Nucleus accumbens (tissue), 56 donors: ENCODE data around the gene GBX1.
A peak's percentile ranks its signal among the peaks of the same experiment; 100 is the strongest.

Experiments
- DNase-seq, 56 donors: peaks; one replicate each; lab custom pipeline; 2025; lab: John Stamatoyannopoulos, UW

The GBX1 gene

DNA sequence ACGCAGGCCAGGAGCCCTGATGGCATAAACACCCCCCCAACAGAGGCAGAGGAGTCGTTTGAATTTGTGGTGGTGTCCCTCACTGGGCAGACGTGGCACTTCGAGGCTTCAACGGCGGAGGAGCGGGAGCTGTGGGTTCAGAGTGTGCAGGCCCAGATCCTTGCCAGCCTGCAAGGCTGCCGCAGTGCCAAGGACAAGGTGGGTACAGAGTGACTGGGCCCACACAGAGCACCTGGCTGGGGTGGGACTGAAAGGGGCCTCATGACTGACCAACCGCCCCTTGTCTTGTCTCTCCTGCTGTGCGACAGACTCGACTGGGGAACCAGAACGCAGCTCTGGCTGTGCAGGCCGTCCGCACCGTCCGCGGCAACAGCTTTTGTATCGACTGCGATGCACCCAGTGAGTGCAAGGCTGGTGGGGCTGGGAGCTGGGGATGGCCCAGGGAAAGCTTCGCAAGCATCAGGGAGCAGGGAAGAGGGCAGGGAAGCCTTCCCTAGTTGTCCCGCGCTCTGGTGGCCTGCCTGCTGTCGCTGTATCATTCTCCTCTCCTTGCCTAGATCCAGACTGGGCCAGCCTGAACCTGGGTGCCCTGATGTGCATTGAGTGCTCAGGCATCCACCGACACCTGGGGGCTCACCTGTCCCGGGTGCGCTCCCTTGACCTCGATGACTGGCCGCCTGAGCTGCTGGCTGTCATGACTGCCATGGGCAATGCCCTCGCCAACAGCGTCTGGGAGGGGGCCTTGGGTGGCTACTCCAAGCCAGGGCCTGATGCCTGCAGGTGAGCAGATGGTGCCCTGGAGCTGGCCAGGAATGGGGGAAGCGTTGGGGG lies 25.4 kb downstream of the GBX1 start:
- peak in 1 of 56 donors; percentile 71 for DNase-seq

DNA sequence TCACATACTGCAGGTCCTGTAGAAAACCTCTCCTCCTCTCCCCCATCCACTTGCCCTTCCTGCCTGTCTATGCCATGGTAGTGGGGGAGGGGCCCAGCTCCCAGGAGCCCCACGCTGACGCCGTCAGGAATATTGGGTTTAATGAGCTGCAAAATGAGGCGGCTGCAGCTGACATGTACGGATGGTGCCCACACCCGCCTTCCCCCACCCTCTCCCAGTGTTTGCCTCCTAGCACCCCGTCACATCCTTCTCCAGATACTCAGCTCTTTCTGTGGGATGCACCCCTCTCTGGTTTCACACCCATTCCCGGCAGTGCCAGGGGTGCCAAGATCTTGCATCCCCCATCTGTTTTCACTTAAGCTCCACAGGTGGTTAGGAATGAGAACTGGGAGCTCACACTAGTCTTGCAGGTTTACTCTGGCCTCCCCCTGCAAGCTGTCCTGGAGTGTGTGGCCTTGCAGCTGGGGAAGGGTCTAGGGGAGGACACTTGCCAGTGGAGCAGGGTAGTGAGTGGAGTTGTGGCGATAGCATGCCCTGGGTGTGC lies 26.1 kb downstream of the GBX1 start:
- peak in 7 of 56 donors; percentile 14 to 57 (median 33) for DNase-seq

DNA sequence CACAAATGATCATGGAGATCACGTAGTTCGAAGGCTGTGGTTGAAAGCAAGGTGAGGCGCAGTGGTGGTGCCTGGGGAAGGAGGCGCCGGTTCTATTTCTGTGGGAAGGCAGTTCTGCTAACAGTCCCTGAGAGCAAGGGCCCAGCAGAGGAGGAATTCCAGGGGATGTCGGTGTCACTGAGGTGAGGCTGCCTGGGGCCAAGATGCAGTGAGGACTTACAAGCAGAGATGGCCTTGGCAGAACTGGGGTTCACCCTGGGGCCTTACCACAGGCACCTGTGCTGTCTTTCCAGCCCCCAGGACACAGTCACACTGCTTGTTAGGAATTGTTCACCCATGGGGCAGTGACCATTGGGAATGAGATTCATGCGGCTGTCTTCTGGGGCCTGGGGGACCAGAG lies 26.7 kb downstream of the GBX1 start:
- no peak for DNase-seq

DNA sequence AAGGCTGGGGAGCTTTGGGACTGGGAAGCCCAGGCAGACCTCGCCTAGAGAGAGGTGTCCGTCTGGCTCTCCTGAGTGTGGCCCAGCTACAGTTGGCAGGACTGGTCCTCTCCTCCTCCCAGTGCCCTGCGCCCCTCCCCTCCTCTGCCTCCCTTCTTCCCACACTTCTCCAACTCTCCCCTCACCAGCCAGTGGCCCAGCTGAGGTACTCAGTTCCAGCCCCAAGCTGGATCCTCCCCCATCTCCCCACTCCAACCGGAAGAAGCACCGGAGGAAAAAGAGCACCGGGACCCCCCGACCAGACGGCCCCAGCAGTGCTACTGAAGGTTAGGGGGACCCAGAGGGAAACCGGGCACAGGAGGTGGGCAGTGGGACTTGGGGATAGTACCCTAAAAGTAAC lies 27.7 kb downstream of the GBX1 start:
- DNase-seq, result no peak

DNA sequence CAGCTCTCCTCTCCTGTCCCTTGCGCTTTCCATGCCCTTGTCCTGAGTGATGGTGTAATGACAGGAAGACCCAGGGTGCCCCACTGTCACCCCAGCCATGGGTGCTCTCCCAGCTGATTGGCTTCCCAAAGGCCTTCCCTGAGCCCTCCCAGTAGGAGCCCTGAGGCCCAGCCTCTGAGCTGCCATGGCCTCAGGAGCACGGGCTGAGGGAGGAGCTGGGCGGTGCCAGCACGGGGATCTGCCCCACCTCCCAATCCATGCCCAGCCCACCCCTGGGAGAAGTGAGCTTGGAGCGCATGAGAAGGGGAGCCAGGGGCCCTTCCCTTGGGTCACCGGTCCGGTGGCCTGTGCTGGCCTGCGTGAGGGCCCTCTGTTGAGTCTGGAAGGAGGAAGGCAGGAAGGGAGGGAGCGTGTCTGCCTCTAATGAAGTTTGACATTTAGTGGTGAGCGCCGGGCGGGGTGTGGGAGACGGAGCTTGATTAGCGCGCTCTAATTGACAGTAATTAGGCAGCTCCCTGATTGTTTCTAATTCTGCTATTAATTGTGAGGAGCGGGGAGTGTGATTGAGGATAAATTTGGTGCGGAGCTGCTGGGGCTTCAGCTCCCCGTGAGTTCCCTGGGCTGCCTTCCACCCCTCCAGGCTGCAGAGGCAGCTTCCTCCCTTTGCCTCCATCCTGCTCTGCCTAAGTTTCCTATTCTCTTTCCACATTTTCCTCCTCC lies 28.3 kb downstream of the GBX1 start:
- peak in 1 of 56 donors; percentile 30 for DNase-seq

DNA sequence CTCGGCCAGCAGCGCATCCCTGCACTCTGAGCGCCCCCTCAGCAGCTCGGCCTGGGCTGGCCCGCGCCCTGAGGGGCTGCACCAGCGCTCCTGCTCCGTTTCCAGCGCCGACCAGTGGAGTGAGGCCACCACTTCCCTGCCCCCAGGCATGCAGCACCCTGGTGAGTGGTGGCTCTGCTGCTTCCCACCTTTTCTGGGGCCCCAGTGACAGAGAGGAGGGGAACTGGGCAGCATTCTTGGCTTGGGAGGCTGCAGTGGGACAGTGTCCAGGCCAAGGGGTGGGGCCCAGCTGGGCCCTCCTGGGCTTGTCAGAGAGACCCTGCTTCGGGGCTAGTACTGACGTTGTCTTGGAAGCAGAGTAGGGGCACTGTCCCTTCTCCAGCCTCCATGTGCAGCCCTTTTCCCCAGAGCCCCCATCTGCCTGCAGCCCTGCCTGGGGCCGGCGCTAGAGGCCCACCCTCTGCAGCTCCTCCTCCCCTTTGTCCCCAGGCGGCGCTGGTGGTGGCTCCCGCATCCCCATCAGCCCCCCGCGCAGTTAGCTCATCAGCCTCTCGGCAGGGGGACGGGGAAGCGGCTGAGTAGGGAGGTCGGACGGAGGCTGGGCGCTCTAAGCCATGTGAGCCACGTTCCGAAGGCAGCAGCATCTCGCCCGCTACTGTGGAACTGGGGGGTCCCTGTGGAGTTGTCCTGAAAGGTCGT lies 29.2 kb downstream of the GBX1 start:
- no peak for DNase-seq

DNA sequence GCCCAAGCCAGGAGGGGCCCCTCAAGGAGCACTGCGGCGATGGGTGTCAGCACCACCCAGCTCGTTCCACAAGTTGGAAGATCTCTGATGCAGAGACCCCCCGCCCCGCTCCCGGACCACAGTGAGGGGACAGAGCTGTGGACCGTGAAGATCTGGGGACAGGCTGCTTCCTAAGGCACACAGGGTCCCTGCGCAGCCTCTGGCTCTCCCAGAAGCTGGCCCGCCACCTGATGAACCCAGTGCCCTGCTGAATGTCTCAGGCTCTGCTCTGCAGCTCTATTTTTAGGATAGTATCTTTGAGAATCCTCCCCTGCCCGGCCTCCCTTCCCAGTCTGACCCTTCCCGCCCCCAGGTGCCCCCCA lies 29.7 kb downstream of the GBX1 start:
- no peak for DNase-seq

DNA sequence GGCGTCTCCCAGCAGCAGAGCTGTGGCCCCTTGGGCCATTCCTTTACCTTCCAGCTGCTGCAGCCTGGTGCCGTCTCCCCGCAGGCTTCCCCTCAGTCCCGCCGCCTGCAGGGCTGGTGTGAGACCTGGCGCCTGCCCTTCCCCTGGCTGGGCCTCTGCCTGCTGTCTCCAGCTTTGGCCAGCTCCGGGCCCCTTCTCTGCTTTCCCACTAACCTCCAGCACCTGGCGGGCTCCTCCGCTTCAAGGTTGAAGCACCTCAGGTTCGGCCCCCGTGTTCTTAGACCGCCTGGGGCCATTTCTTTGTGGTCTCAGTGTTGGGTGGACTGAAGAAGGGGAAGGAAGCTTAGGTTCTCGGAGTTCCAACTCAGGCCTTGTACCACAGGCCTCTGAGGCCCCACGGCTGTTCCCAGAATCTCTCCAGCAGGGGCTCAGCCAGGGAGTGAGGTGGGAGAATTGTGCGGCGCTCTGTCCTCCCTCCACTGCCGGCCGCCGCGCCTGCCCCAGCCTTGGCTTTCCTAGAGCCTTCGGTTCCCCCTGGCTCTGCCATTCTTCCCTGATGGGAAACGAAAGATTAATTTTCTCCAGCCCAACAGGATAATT lies 30.3 kb downstream of the GBX1 start:
- DNase-seq, result no peak

DNA sequence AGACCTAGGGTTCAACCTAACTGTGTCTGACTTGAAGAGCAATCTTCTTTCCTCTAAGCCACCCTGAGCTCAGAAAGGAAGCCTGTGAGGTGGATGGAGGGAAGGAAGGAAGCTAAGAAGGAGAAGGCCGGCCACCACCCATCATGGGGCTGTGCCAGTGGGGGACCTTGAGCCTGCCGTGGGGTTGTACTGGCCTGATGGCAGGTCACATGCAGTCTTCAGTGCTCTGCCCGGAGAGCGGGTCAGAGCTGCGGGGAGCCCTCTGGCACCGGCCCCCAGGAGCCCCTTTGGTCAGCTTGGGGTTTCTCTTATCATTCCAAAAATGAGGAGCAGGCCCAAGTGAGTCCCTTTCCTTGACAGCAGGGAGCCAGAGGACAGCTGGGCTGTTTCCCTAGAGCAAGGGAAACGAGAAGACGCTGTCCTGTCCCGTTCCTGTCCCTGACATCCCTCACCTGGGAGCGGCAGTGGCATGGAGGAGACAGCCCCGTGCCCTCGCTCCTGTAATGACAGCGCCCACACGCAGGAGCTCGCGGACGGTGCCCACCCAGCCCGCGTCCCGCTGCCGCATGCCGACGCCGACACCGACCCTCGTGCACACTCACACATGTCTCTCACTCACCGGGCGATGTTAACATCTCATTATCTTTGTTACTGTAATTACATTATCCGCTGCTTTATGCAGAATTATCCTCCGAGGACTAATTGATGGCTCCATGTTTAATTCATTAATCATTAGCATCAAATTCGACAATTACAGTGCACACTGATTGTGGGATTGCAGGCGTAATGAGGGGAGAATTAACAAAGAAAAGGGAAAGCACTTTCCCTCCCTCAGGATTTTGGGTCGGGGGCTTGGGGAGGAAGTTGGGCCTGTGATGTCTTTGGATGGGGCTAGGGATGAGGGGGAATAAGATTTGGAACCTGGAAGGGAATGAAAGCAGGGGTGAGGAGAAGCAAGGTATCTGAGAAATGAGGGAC lies 31.3 kb downstream of the GBX1 start:
- DNase-seq, result no peak

DNA sequence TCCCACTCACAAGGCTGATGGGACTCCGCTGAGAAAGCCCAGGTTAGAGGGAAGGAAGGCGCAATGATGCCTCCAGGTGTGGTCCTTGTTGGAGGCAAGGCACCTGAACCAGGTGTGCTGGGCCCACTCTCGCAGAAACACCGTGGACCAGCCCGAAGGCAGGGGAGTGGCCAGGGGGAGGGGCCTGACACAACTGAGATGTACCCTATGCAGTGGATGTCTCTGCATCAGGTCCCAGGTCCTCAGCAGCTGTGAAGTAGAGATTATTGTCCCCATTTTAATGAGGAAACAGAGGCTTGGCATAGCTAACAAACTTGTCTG lies 32.0 kb downstream of the GBX1 start:
- no peak for DNase-seq

DNA sequence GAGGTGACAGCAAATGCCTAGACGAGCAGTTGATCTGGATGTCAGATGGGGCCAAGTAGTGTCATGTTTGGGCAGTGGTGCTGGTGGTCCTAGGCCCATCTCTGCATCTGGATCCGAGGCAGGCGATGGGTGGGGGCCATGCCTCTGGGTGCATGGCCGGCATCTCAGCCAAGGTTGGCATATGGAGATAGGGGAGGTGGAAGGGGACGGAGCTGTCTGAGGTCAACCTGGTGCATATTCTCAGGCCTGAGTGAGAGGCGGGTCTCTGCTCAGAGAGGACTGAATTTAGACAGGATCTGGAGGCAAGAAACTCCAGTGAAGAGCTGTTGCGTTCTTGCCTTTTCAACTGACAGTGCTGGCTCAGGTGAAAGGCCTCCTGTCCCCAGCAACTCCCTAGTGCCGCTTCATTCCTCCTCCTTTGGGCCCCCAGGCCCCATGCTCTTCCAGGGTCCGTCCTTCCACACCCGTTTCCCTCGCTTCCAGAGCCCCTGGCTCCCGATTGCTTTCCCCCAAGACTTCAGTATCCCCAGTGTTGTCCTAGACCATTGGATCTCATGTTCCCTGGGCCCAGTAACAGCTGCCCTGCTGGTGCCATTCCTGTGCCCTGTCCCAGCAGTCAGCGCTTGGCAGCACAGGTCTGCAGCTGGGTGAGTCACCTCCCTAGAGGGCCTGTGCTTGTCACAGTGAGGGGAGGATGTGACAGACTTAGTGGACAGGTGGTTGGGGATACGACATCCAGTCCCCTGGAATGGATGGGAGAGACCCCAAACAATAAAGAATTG lies 32.6 kb downstream of the GBX1 start:
- DNase-seq, result no peak

DNA sequence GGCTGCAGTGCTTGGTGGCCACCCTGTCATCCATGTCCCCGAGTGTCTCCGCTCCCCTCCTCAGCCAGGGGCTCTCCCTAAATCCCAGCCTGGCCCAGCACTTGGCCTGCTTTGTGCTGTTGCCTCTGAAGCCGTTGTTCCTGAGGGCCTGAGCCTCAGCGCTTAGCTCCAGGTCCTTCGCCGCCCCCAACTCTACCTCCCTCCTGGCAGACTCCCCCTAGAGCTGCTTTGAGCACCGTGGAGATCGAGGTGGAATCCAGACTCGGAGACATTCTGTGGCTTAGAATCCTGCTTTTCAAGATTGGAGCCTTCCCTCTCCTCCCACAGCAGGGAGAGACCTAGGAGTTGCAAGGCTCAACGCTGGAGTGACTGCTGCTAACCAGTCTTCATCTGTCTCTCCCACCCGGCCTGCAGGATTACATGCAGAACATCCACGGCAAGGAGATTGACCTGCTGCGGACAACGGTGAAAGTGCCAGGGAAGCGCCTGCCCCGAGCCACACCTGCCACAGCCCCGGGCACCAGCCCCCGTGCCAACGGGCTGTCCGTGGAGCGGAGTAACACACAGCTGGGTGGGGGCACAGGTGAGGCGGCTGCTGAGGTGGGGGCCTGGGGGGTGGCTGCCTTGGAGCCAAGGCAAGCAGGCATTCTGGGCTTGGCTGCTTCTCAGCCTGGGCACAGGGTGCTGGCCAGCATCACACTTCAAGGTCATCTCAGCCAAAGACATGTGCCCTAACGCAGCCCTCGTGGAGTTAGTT lies 33.3 kb downstream of the GBX1 start:
- no peak for DNase-seq

DNA sequence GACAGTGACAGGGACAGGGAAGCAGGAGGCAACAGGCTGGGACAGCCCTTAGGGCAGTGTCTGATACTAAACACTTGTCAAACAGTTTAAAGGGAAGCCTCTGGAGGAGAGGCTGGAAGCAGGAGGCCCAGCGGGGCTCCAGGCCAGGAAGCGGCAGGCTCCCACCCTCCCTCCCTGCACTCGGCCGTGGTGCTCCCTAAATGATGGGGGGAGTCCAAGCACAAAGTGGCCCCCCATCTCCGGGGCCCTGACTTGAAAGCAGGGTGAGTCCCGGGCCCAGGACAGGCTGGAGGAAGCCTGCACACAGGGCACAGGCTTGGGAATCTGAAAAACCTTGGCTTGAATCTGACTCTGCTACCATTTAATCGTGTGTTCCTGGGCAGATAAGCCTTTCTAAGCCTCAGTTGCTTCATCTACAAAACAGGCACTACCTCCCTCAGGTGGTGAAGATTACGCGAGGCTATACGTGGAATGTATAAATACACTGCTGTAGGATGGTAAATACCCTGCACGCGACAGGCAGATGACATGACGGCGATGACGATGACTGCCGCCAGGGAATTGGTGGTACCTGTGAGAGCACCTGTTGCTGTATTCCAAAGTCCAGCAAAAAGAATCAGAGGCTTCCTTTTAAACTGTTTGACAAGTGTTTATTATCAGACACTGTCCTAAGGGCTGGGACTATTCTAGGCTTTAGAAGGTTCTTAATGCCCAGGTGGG lies 34.1 kb downstream of the GBX1 start:
- no peak for DNase-seq

DNA sequence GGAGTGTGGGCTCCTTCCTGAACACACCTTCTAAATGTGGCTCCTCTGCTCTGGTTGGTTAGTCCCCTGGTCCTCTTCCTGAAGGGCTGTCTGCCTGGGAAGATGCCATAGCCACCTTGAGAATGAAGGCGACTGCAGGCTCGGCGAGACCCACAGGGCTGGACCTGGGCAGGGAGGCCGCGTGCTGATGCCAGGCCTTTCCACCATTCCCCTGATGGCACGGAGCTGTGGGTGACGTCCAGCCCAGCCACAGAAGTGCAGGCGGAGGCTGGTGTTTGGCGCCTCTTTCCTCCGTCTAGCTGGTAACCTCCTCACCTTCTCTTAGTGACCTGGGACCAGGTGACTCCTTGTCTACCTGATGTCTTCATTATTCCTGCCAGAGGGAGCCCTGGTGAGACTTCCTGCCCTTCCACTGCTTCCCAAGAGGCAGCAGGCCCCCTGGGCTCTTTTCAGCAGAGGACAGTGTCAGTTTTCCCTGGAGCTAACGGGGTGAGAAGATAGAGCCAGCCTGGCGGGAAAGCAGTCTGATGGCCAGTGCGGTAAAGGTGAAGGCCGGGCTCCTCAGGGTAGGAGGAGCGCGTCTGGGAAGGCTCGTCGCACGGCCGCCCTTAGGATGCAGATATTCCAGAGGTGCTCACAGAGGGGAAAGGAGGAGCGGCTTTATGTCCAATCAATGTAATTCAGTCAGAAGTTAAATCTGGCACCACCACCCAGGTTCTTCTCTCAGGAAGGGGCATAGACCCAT lies 34.9 kb downstream of the GBX1 start:
- DNase-seq, result no peak

DNA sequence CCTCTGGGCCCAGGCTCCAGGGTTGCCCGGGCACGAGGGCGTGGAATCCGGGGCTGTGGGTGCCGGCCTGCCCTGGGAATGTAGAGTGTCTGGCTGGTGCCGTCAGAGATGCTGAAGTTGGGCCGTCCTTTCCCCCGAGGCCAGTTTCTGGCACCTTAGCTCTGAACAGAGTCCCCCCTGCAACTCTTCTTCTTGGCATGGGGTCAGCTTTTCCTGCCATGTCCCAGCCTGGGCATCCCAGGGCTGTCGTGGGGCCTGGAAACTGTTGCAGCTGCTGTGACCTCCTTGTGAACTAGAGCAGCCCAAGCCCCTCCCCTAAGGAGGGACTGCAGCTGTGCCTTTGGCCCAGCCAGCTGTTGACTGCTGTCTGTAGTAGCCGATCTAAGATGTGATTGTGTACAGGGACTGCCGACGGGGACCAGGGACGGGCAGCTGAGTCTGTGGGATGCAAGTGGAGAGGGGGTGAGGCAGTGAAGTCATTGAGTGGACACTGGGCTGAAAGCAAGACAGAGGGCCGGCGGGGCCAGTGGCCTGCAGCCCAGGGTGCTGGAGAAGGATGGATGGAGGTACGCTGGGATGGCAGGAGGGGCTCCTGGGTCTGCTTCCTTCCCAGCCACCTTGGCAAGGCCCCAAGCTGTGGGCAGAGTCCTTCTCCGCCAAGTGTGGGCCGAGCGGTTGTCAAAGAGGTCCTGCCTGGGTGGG lies 35.8 kb downstream of the GBX1 start:
- peak in 52 of 56 donors; percentile 23 to 94 (median 72) for DNase-seq

DNA sequence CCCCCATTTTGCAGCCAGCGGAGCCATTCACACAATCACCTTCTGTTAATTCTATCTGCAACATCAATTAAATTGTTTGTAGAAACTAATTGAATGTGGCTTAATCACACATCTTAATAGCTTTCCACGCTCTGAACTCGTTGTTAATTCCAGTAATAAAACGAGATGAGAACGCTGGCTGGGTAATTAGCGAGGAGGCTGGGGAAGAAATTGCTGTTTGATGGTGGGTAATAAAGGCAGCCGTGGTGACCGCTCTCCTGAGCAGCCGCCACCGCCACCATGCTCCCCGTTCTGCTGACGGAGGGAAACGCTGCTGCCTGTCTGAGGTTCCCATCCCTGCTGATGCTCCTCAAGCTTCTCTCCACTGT lies 36.3 kb downstream of the GBX1 start:
- no peak for DNase-seq
